HEK293 (cell line): Measurements from ENCODE around the gene SYN1.
A peak's percentile ranks its signal among the peaks of the same experiment; 100 is the strongest.

Experiments used
- BCL6B ChIP-seq: fragments of 450-650 bp; formaldehyde crosslinking; IDR thresholded peaks from 2 replicates; pipeline ENCODE4 v1.5.1; 2017; ENCODE audit warnings: missing biosample characterization, missing genetic modification characterization
- GLIS1 ChIP-seq: fragments of 450-650 bp; formaldehyde crosslinking; IDR thresholded peaks from 2 replicates; pipeline ENCODE4 v1.5.1; 2016; ENCODE audit warnings: missing biosample characterization, missing genetic modification characterization
- KLF9 ChIP-seq: fragments of 450-650 bp; formaldehyde crosslinking; IDR thresholded peaks from 2 replicates; pipeline ENCODE4 v1.5.1; 2016; ENCODE audit warnings: missing biosample characterization, missing genetic modification characterization, low read depth
- PRDM1 ChIP-seq: fragments of 450-650 bp; formaldehyde crosslinking; IDR thresholded peaks from 2 replicates; pipeline ENCODE4; 2016; ENCODE audit warnings: missing biosample characterization, missing genetic modification characterization
- PRDM6 ChIP-seq: fragments of 450-650 bp; formaldehyde crosslinking; IDR thresholded peaks from 2 replicates; pipeline ENCODE4 v1.5.1; 2017; ENCODE audit warnings: missing biosample characterization, missing genetic modification characterization
- RBAK ChIP-seq: fragments of 450-650 bp; formaldehyde crosslinking; IDR thresholded peaks from 2 replicates; pipeline ENCODE4 v1.5.1; 2016; ENCODE audit warnings: missing biosample characterization, missing genetic modification characterization
- SALL2 ChIP-seq: fragments of 450-650 bp; formaldehyde crosslinking; IDR thresholded peaks from 2 replicates; pipeline ENCODE4 v1.5.0; 2017; ENCODE audit warnings: missing biosample characterization, mild to moderate bottlenecking, missing genetic modification characterization, borderline replicate concordance
- SCRT1 ChIP-seq: fragments of 450-650 bp; formaldehyde crosslinking; IDR thresholded peaks from 2 replicates; pipeline ENCODE4 v1.5.1; 2016; ENCODE audit warnings: missing biosample characterization, missing genetic modification characterization, borderline replicate concordance
- TRIM28 ChIP-seq: IDR thresholded peaks from 2 replicates; pipeline ENCODE4 v1.6.1; 2011; ENCODE audit warnings: low read length, control low read depth, borderline replicate concordance
- YY2 ChIP-seq: fragments of 450-650 bp; formaldehyde crosslinking; IDR thresholded peaks from 2 replicates; pipeline ENCODE4 v1.5.1; 2016; ENCODE audit warnings: missing biosample characterization, missing genetic modification characterization
- ZBTB21 ChIP-seq: fragments of 450-650 bp; formaldehyde crosslinking; IDR thresholded peaks from 2 replicates; pipeline ENCODE4 v1.5.1; 2017; ENCODE audit warnings: missing biosample characterization, missing genetic modification characterization
- ZBTB26 ChIP-seq: fragments of 450-650 bp; formaldehyde crosslinking; optimal IDR thresholded peaks from 2 replicates; pipeline ENCODE3; 2016; ENCODE audit warnings: missing biosample characterization, mild to moderate bottlenecking, missing genetic modification characterization
- ZBTB8A ChIP-seq: fragments of 450-650 bp; formaldehyde crosslinking; IDR thresholded peaks from 2 replicates; pipeline ENCODE4 v1.5.1; 2016; ENCODE audit warnings: missing biosample characterization, missing genetic modification characterization
- ZEB2 ChIP-seq: fragments of 450-650 bp; formaldehyde crosslinking; IDR thresholded peaks from 2 replicates; pipeline ENCODE4 v1.5.1; 2016; ENCODE audit warnings: missing biosample characterization, missing genetic modification characterization
- ZNF175 ChIP-seq: fragments of 450-650 bp; formaldehyde crosslinking; IDR thresholded peaks from 2 replicates; pipeline ENCODE4 v1.5.1; 2016; ENCODE audit warnings: missing biosample characterization, missing genetic modification characterization
- ZNF214 ChIP-seq: fragments of 450-650 bp; formaldehyde crosslinking; IDR thresholded peaks from 2 replicates; pipeline ENCODE4 v1.5.1; 2017; ENCODE audit warnings: missing biosample characterization, mild to moderate bottlenecking, missing genetic modification characterization, borderline replicate concordance
- ZNF26 ChIP-seq: fragments of 450-650 bp; formaldehyde crosslinking; IDR thresholded peaks from 2 replicates; pipeline ENCODE4 v1.5.1; 2016; ENCODE audit warnings: missing biosample characterization, missing genetic modification characterization
- ZNF416 ChIP-seq: fragments of 450-650 bp; formaldehyde crosslinking; IDR thresholded peaks from 2 replicates; pipeline ENCODE4 v1.5.1; 2016; ENCODE audit warnings: missing biosample characterization, missing genetic modification characterization
- ZNF423 ChIP-seq: fragments of 450-650 bp; formaldehyde crosslinking; IDR thresholded peaks from 2 replicates; pipeline ENCODE4 v1.5.1; 2016; ENCODE audit warnings: missing biosample characterization, missing genetic modification characterization
- ZNF521 ChIP-seq: fragments of 450-650 bp; formaldehyde crosslinking; IDR thresholded peaks from 2 replicates; pipeline ENCODE4 v1.5.1; 2017; ENCODE audit warnings: missing biosample characterization, mild to moderate bottlenecking, missing genetic modification characterization
- ZNF530 ChIP-seq: fragments of 450-650 bp; formaldehyde crosslinking; IDR thresholded peaks from 2 replicates; pipeline ENCODE4 v1.5.1; 2016; ENCODE audit warnings: low read depth, missing biosample characterization, missing genetic modification characterization
- ZNF555 ChIP-seq: fragments of 450-650 bp; formaldehyde crosslinking; conservative IDR thresholded peaks from 2 replicates; pipeline ENCODE4 v1.5.1; 2017; ENCODE audit warnings: missing biosample characterization, mild to moderate bottlenecking, missing genetic modification characterization, inconsistent platforms
- ZNF560 ChIP-seq: fragments of 450-650 bp; formaldehyde crosslinking; IDR thresholded peaks from 2 replicates; pipeline ENCODE4 v1.5.1; 2017; ENCODE audit warnings: missing biosample characterization, missing genetic modification characterization, borderline replicate concordance
- ZNF571 ChIP-seq: fragments of 450-650 bp; formaldehyde crosslinking; IDR thresholded peaks from 2 replicates; pipeline ENCODE4 v1.5.0; 2017; ENCODE audit warnings: missing biosample characterization, missing genetic modification characterization
- ZNF621 ChIP-seq: fragments of 450-650 bp; formaldehyde crosslinking; IDR thresholded peaks from 2 replicates; pipeline ENCODE4 v1.5.1; 2017; ENCODE audit warnings: missing biosample characterization, missing genetic modification characterization
- ZNF626 ChIP-seq: fragments of 450-650 bp; sonication (Bioruptor Pico); formaldehyde crosslinking; IDR thresholded peaks from 2 replicates; pipeline ENCODE4 v1.5.1; 2018; ENCODE audit warnings: missing biosample characterization, missing genetic modification characterization, inconsistent platforms
- ZNF658 ChIP-seq: fragments of 450-650 bp; formaldehyde crosslinking; IDR thresholded peaks from 2 replicates; pipeline ENCODE4; 2016; ENCODE audit warnings: missing biosample characterization, missing genetic modification characterization
- ZNF692 ChIP-seq: fragments of 450-650 bp; formaldehyde crosslinking; IDR thresholded peaks from 2 replicates; pipeline ENCODE4 v1.5.1; 2016; ENCODE audit warnings: missing biosample characterization, missing genetic modification characterization
- ZNF777 ChIP-seq: fragments of 450-650 bp; formaldehyde crosslinking; IDR thresholded peaks from 2 replicates; pipeline ENCODE4 v1.5.1; 2017; ENCODE audit warnings: missing biosample characterization, missing genetic modification characterization, borderline replicate concordance
- ZNF792 ChIP-seq: fragments of 450-650 bp; formaldehyde crosslinking; IDR thresholded peaks from 2 replicates; pipeline ENCODE4 v1.5.1; 2016; ENCODE audit warnings: missing biosample characterization, missing genetic modification characterization
- ZNF843 ChIP-seq: fragments of 450-650 bp; formaldehyde crosslinking; IDR thresholded peaks from 2 replicates; pipeline ENCODE4 v1.5.1; 2016; ENCODE audit warnings: missing biosample characterization, missing genetic modification characterization
- ZSCAN5A ChIP-seq: fragments of 450-650 bp; formaldehyde crosslinking; IDR thresholded peaks from 2 replicates; pipeline ENCODE4 v1.5.1; 2016; ENCODE audit warnings: missing biosample characterization, missing genetic modification characterization

The SYN1 gene

GRCh38 chrX:47650164-47651042 lies 30.7 kb upstream of the SYN1 start, which contains the start of gene ELK1 (continued):
- no peak for TF ChIP-seq PRDM6 (tag by site-specific recombination)
- no peak for TF ChIP-seq TRIM28
- no peak for TF ChIP-seq ZNF416 (tag by site-specific recombination)
- no peak for TF ChIP-seq ZNF792 (tag by site-specific recombination)
- no peak for TF ChIP-seq BCL6B (tag by site-specific recombination)
- no peak for TF ChIP-seq ZNF560 (tag by site-specific recombination)
- no peak for TF ChIP-seq ZNF175
- TF ChIP-seq ZNF621 = no peak
- TF ChIP-seq PRDM1 (tag by site-specific recombination) = no peak
- TF ChIP-seq SCRT1 = no peak
- TF ChIP-seq ZBTB21 = no peak
- no peak for TF ChIP-seq ZNF530 (tag by site-specific recombination)
- TF ChIP-seq ZBTB8A (tag by site-specific recombination) = no peak
- peak; percentile 25; the same call in 1 of the 2 replicates for TF ChIP-seq YY2 (tag by site-specific recombination)
- no peak for TF ChIP-seq ZNF214 (tag by site-specific recombination)
- no peak for TF ChIP-seq ZNF777 (tag by site-specific recombination)
- TF ChIP-seq ZNF423 (tag by site-specific recombination) = 0 out of 2 replicates have a peak, but pooled peaks have one; percentile 19
- TF ChIP-seq ZNF626 (tag by site-specific recombination) = no peak
- no peak for TF ChIP-seq ZNF843 (tag by site-specific recombination)
- no peak for TF ChIP-seq ZNF555 (tag by site-specific recombination)
- no peak for TF ChIP-seq RBAK (tag by site-specific recombination)
- TF ChIP-seq ZBTB26 (tag by site-specific recombination) = peak; percentile 41
- TF ChIP-seq ZNF26 (tag by site-specific recombination) = no peak
- TF ChIP-seq ZNF571 (tag by site-specific recombination) = no peak
- TF ChIP-seq GLIS1 = peak; percentile 75
- no peak for TF ChIP-seq ZSCAN5A (tag by site-specific recombination)
- TF ChIP-seq KLF9 (tag by site-specific recombination) = peak; percentile 94
- TF ChIP-seq ZEB2 (tag by site-specific recombination) = peak; percentile 42; the same call in 1 of the 2 replicates
- TF ChIP-seq ZNF658 (tag by site-specific recombination) = no peak
- no peak for TF ChIP-seq SALL2
- TF ChIP-seq ZNF521 (tag by site-specific recombination) = no peak
- peak; percentile 69 for TF ChIP-seq ZNF692 (tag by site-specific recombination)
